ENCODE data around the gene DCAF5.
"Not testable (repeated sequence)": the region's sequence is repeated elsewhere in the genome, so short reads cannot be mapped to it uniquely, and the experiment has no call there.

DCAF5 gene

GRCh38 chr14:69073429-69073828 lies 79.5 kb downstream of the DCAF5 start:
- Histone ChIP-seq H3K36me3 (replicated peaks) (peaks cover 13% of the 10 kb centered on the region), H3K27me3 (replicated peaks) (no peaks in the 10 kb centered on the region), H3K27ac (no peak overlapping the region), H3K4me3 (ENCODE audit: low read depth, low read length) (no peak overlapping the region)
- TF ChIP-seq CTCF (IDR thresholded peaks at IDR 0.05; ENCODE audit: low read depth, low read length, missing control alignments): no peak
- no peak for DNase-seq
- in situ Hi-C loops (cut with HindIII; ENCODE audit: low pct_ligation_motif_present, low sequenced_read_pairs): no loop called here

- H3K27ac ChIP-seq: no peak overlapping the region
- H3K36me3 ChIP-seq (replicated peaks): peaks cover 15% of the 10 kb centered on the region
- in situ Hi-C loops (cut with HindIII; ENCODE audit: low pct_ligation_motif_present, low sequenced_read_pairs): no loop called here
- no peak overlapping the region for H3K4me3 ChIP-seq (ENCODE audit: low read depth, low read length)
- H3K27me3 ChIP-seq (replicated peaks): no peaks in the 10 kb centered on the region
- DNase-seq: no peak
- TF ChIP-seq CTCF (IDR thresholded peaks at IDR 0.05; ENCODE audit: low read depth, low read length, missing control alignments): no peak
Observed at GRCh38 chr14:69072584-69072983, 80.3 kb downstream of the DCAF5 start.

GRCh38 chr14:69068744-69069421 lies 84.0 kb downstream of the DCAF5 start:
- no peak for TF ChIP-seq CTCF (IDR thresholded peaks at IDR 0.05; ENCODE audit: low read depth, low read length, missing control alignments)
- peak overlapping the region; percentile 60 for H3K27ac ChIP-seq
- H3K27me3 ChIP-seq (replicated peaks): no peaks in the 10 kb centered on the region
- peak; percentile 56 for DNase-seq
- H3K4me3 ChIP-seq (ENCODE audit: low read depth, low read length): no peak overlapping the region
- H3K36me3 ChIP-seq (replicated peaks): peaks cover 11% of the 10 kb centered on the region
- in situ Hi-C loops (cut with HindIII; ENCODE audit: low pct_ligation_motif_present, low sequenced_read_pairs): no loop called here

- H3K27me3 ChIP-seq (replicated peaks): no peaks in the 10 kb centered on the region
- no peak overlapping the region for H3K4me3 ChIP-seq (ENCODE audit: low read depth, low read length)
- no peak for DNase-seq
- in situ Hi-C loops (cut with HindIII; ENCODE audit: low pct_ligation_motif_present, low sequenced_read_pairs): no loop called here
- peaks cover 5% of the 10 kb centered on the region for H3K36me3 ChIP-seq (replicated peaks)
- TF ChIP-seq CTCF (IDR thresholded peaks at IDR 0.05; ENCODE audit: low read depth, low read length, missing control alignments): no peak
- no peak overlapping the region for H3K27ac ChIP-seq
Observed at GRCh38 chr14:69066396-69067171, 86.3 kb downstream of the DCAF5 start.

GRCh38 chr14:69065934-69066333 lies 87.0 kb downstream of the DCAF5 start:
- DNase-seq; H3K36me3 ChIP-seq (replicated peaks); in situ Hi-C loops (cut with HindIII; ENCODE audit: low pct_ligation_motif_present, low sequenced_read_pairs); H3K27me3 ChIP-seq (replicated peaks); H3K4me3 ChIP-seq (ENCODE audit: low read depth, low read length); H3K27ac ChIP-seq: not testable (repeated sequence)

- H3K36me3 ChIP-seq (replicated peaks): peaks cover 11% of the 10 kb centered on the region
Observed at GRCh38 chr14:69064596-69064995, 88.3 kb downstream of the DCAF5 start.

More at GRCh38 chr14:69064596-69064995, 88.3 kb downstream of the DCAF5 start:
- no peak for TF ChIP-seq CTCF (IDR thresholded peaks at IDR 0.05; ENCODE audit: low read depth, low read length, missing control alignments)
- in situ Hi-C loops (cut with HindIII; ENCODE audit: low pct_ligation_motif_present, low sequenced_read_pairs): no loop called here
- DNase-seq: no peak
- Histone ChIP-seq H3K4me3 (ENCODE audit: low read depth, low read length) (no peak overlapping the region), H3K27me3 (replicated peaks) (no peaks in the 10 kb centered on the region), H3K27ac (no peak overlapping the region)

All from brain microvascular endothelial cell (primary cell).